Measurements from ENCODE around the gene SLC39A1.

SLC39A1 gene

DNA sequence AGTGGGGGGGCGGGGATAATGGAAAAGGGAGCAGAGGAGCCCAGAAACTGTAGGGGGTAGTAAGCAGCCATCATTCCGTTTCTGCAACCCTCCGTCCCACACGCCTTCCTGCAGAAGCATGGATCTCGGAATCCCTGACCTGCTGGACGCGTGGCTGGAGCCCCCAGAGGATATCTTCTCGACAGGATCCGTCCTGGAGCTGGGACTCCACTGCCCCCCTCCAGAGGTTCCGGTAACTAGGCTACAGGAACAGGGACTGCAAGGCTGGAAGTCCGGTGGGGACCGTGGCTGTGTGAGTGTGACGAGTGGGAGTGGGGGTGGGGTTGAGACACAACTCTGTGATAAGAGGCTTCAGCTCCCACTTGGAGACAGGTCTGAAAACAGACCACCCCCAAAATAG, 5.1 kb upstream of the SLC39A1 start:
- TF ChIP-seq, protein P1, sequence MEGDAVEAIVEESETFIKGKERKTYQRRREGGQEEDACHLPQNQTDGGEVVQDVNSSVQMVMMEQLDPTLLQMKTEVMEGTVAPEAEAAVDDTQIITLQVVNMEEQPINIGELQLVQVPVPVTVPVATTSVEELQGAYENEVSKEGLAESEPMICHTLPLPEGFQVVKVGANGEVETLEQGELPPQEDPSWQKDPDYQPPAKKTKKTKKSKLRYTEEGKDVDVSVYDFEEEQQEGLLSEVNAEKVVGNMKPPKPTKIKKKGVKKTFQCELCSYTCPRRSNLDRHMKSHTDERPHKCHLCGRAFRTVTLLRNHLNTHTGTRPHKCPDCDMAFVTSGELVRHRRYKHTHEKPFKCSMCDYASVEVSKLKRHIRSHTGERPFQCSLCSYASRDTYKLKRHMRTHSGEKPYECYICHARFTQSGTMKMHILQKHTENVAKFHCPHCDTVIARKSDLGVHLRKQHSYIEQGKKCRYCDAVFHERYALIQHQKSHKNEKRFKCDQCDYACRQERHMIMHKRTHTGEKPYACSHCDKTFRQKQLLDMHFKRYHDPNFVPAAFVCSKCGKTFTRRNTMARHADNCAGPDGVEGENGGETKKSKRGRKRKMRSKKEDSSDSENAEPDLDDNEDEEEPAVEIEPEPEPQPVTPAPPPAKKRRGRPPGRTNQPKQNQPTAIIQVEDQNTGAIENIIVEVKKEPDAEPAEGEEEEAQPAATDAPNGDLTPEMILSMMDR (IDR thresholded peaks at IDR 0.05; ENCODE audit: low read depth, low read length) = no peak

DNA sequence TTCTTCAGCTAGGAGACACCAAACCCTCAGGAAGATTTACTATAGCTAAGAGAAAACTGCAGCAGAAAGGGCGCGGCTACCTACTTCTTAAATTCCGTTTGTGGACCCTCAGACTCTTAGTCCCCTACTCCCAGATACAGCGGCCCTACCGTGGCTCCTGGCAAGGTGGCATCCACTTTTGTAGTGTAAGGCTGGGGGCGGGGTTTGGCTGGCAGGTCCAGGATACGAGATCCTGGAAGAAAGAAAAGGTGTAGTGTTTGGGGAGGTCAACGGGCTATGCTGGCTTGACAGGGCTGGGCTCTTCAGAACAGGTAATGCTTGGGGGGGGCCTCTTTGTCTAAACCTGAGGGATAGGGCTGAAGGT, 4.6 kb upstream of the SLC39A1 start:
- TF ChIP-seq, protein P1 (IDR thresholded peaks at IDR 0.05; ENCODE audit: low read depth, low read length) = no peak
- DNase-seq (ENCODE audit: low read depth, low spot score) = no peak
- H3K4me3 ChIP-seq (ENCODE audit: low read depth, low read length) = peak overlapping the region; percentile 64
- in situ Hi-C loops (cut with HindIII; ENCODE audit: low sequenced_read_pairs) = loop anchor here (10.0 kb wide), 1 partner anchor 153 kb away; no protein-coding TSS in a partner anchor

More for the DNA sequence above, 5.1 kb upstream of the SLC39A1 start:
- no peak for DNase-seq (ENCODE audit: low read depth, low spot score)
- in situ Hi-C loops (cut with HindIII; ENCODE audit: low sequenced_read_pairs) = loop anchor here (10.0 kb wide), 1 partner anchor 154 kb away; no protein-coding TSS in a partner anchor
- H3K4me3 ChIP-seq (ENCODE audit: low read depth, low read length) = peak overlapping the region; percentile 64

DNA sequence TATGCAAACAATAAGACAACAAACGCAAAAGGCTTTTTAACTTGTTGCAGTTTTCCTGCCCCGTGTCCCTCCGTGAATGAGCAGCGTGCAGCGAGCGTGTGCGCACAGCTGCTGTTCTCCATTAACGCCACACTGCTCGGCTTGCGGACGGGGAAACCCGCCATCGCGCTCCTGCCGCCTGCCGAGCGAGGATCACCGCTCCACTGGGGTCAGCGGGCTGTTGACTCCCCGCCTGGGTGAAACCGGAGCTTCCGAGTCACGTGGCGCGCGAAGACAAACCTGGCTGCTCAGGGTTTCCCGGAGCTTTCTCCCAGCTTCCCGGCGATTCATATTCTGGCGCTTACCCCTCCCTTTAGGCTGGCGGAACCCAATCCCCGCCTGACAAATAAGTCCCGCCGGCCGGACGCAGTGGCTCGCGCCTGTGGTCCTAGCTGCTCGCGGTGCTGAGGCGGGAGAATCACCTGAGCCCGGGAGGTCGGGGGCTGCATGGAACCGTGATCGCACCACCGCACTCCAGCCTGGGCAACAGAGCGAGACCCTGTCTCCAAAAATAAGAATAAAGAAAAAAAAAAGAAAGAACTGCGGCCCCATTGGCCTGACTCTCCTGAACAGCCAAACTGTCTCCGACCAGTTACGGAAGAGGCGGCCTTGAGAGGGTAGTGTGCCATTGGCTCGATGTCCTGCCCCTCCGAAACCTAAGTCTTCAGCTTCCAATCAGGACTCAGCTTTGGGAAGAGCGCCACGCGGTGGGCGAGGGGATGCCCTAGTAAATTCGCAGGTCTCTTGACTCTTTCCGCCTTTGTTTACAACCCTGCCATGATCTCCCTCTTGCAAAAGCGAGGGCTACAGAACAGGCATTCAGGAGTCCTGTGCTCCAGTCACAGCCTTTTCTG, 4.0 kb upstream of the SLC39A1 start, which contains the start of gene CREB3L4:
Gene CREB3L4 (plus strand): TSS at position 796 of the 893 bp plus-strand sequence. CDS start 624 bp downstream, outside the sequence.
- H3K4me3 ChIP-seq (ENCODE audit: low read depth, low read length) = peak within 1 kb of the TSS; percentile 64
- TF ChIP-seq, protein P1 (IDR thresholded peaks at IDR 0.05; ENCODE audit: low read depth, low read length) = peak; percentile 53
- in situ Hi-C loops (cut with HindIII; ENCODE audit: low sequenced_read_pairs) = loop anchor here (10.0 kb wide), 1 partner anchor 153 kb away; no protein-coding TSS in a partner anchor
- peak; percentile 98 for DNase-seq (ENCODE audit: low read depth, low spot score)

DNA sequence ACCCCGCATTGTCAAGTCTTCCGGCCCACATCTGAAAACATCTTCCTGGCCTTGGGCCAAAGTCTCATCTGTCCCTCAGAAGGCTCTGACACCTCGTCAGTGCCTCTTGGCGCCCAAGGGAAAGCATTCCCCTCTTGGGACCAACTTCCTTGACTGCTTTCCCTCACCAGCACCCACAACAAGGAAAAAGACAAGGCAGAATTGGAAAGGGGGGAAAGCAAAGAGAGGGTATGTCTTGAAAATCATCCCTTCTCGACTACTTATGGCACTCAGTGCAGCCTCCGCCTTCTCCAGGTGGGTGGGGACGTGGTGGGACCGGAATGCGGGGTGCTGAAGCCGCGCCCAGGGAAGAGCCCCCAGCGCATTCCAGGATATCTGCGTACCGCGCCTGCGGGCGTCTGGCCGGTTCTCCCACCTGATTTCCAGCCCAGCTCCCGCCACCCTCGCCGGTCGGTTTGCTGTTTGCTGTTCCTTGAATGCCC, 554 bp upstream of the SLC39A1 start:
- H3K4me3 ChIP-seq (ENCODE audit: low read depth, low read length) = peak overlapping the region; percentile 85
- TF ChIP-seq, protein P1 (IDR thresholded peaks at IDR 0.05; ENCODE audit: low read depth, low read length) = no peak
- in situ Hi-C loops (cut with HindIII; ENCODE audit: low sequenced_read_pairs) = loop anchor here (10.0 kb wide), 1 partner anchor 149 kb away; no protein-coding TSS in a partner anchor
- DNase-seq (ENCODE audit: low read depth, low spot score) = peak; percentile 47

- peak; percentile 31 for DNase-seq (ENCODE audit: low read depth, low spot score)
- in situ Hi-C loops (cut with HindIII; ENCODE audit: low sequenced_read_pairs) = loop anchor here (10.0 kb wide), 1 partner anchor 148 kb away; no protein-coding TSS in a partner anchor
- TF ChIP-seq, protein P1 (IDR thresholded peaks at IDR 0.05; ENCODE audit: low read depth, low read length) = no peak
- H3K4me3 ChIP-seq (ENCODE audit: low read depth, low read length) = peak overlapping the region; percentile 85
These were observed 978 bp downstream of the SLC39A1 start for GRCh38 chr1:153962088-153963029.

DNA sequence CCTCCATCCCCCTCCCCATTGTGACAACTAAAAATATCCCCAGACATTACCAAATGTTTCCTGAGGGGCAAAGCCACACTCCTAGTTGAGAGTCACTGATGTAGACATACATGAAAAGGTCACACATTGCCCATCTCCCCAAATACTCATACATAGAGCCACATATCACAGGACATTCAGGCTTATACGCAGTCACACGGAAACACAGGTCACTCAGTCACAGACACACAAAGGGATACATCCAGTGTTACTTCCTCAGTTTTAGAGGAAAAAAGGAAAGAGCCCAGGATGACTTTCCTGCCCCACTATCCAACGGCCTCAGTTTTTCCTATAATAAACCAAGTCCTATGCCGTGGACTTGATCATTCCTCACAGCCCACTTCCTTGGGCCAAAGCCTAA, 1.9 kb downstream of the SLC39A1 start:
- no peak for DNase-seq (ENCODE audit: low read depth, low spot score)
- TF ChIP-seq, protein P1 (IDR thresholded peaks at IDR 0.05; ENCODE audit: low read depth, low read length) = no peak
- in situ Hi-C loops (cut with HindIII; ENCODE audit: low sequenced_read_pairs) = loop anchor here (10.0 kb wide), 1 partner anchor 147 kb away; no protein-coding TSS in a partner anchor
- H3K4me3 ChIP-seq (ENCODE audit: low read depth, low read length) = no peak overlapping the region
